Erythroblast (primary cell): Measurements from ENCODE around the gene AFF3.

Experiments
- GATA1 ChIP-seq: IDR thresholded peaks from 2 replicates; pipeline ENCODE4 v1.6.1; 2011; ENCODE audit warnings: low read depth, mild to moderate bottlenecking, control low read depth, low read length, moderate library complexity
- POLR2A ChIP-seq: IDR thresholded peaks from 2 replicates; pipeline ENCODE4 v1.6.1; 2011; ENCODE audit warnings: mild to moderate bottlenecking, low read length

DNA sequence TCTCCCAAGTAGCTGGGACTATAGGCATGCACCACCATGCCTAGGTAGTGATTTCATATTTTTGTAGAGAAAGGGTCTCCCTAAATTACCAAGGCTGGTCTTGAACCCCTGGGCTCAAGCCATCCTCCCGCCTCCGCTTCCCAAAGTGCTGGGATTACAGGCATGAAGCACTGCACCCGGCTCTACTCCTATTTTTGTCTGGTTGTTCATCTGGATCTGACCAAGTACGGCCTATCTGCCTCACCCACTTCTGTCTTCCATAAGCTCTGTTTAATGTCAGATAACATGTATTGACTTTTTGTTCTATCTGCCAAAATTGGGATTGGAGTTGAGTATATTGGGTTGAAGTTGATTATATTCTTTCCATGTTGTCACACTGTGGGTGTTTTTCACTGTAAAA is 198.4 kb downstream of the AFF3 start:
- TF ChIP-seq POLR2A (no peak), GATA1 (no peak)
